Brain microvascular endothelial cell (primary cell): ENCODE data around the gene TSPAN16.

ENCODE experiments used
- DNase-seq: peaks from one replicate; pipeline ENCODE4 v3.0.0-alpha.2; 2020
- H3K27ac ChIP-seq: fragments of 250-450 bp; sonication (Bioruptor Pico); 2 replicates; pipeline ENCODE4 v1.5.1; 2020; ENCODE audit warnings: mild to moderate bottlenecking, moderate library complexity
- H3K27me3 ChIP-seq: fragments of 250-450 bp; sonication (Bioruptor Pico); replicated peaks from 2 replicates; pipeline ENCODE4 v1.5.1; 2020; ENCODE audit warnings: mild to moderate bottlenecking
- H3K36me3 ChIP-seq: fragments of 250-450 bp; sonication (Bioruptor Pico); replicated peaks from 2 replicates; pipeline ENCODE4 v1.5.1; 2020; ENCODE audit warnings: mild to moderate bottlenecking
- H3K4me3 ChIP-seq: 2 replicates; pipeline ENCODE4 v1.5.1; 2011; ENCODE audit warnings: low read depth, mild to moderate bottlenecking, control low read depth, low read length, moderate library complexity
- CTCF ChIP-seq: IDR thresholded peaks from 2 replicates; pipeline ENCODE4 v1.5.1; 2011; ENCODE audit warnings: low read depth, mild to moderate bottlenecking, moderate library complexity, low read length, control low read depth, inconsistent platforms; ENCODE audit errors: missing control alignments
- in situ Hi-C: cut with HindIII; loops from 2 replicates; pipeline ENCODE4 v1.10.0; 2017; ENCODE audit warnings: low sequenced_read_pairs, low pct_ligation_motif_present

Gene TSPAN16

GRCh38 chr19:11356676-11357550 is 61.0 kb downstream of the TSPAN16 start:
- Histone ChIP-seq H3K4me3 (no peak overlapping the region), H3K36me3 (peaks cover 12% of the 10 kb centered on the region), H3K27ac (no peak overlapping the region), H3K27me3 (no peaks in the 10 kb centered on the region)
- in situ Hi-C loops: no loop called here
- no peak for DNase-seq
- TF ChIP-seq CTCF: no peak

GRCh38 chr19:11359421-11359820 is 63.5 kb downstream of the TSPAN16 start:
- in situ Hi-C loops: no loop called here
- Histone ChIP-seq H3K27ac (no peak overlapping the region), H3K27me3 (no peaks in the 10 kb centered on the region), H3K4me3 (no peak overlapping the region), H3K36me3 (peaks cover 17% of the 10 kb centered on the region)
- DNase-seq: no peak
- no peak for TF ChIP-seq CTCF

- no peak overlapping the region for H3K4me3 ChIP-seq
- peaks cover 17% of the 10 kb centered on the region for H3K36me3 ChIP-seq
- no peaks in the 10 kb centered on the region for H3K27me3 ChIP-seq
- TF ChIP-seq CTCF: no peak
- H3K27ac ChIP-seq: no peak overlapping the region
- no peak for DNase-seq
- in situ Hi-C loops: no loop called here
Observed at GRCh38 chr19:11361037-11361770, 65.2 kb downstream of the TSPAN16 start.

GRCh38 chr19:11361771-11362731 is 66.1 kb downstream of the TSPAN16 start:
- H3K27ac ChIP-seq: no peak overlapping the region

GRCh38 chr19:11363881-11364280 is 67.9 kb downstream of the TSPAN16 start:
- in situ Hi-C loops: no loop called here
- H3K27me3 ChIP-seq: no peaks in the 10 kb centered on the region
- DNase-seq: no peak
- H3K36me3 ChIP-seq: peaks cover 17% of the 10 kb centered on the region
- H3K27ac ChIP-seq: no peak overlapping the region
- TF ChIP-seq CTCF: no peak
- no peak overlapping the region for H3K4me3 ChIP-seq

More at GRCh38 chr19:11361771-11362731, 66.1 kb downstream of the TSPAN16 start:
- TF ChIP-seq CTCF: no peak
- Histone ChIP-seq H3K4me3 (no peak overlapping the region), H3K27me3 (no peaks in the 10 kb centered on the region), H3K36me3 (peaks cover 17% of the 10 kb centered on the region)
- in situ Hi-C loops: no loop called here
- DNase-seq: no peak
